Measurements from ENCODE around the gene PLA2G2F. TPM values are rescaled to one million over a fixed set of nuclear protein-coding genes. Genes with fewer than 3 reads are reported as not detected.

Gene PLA2G2F
- total and polyA plus RNA-seq, 10 of the 15 experiments (the other 5 are each of a cell fraction or from before 2014, with no cell fraction given): 0.03 TPM; not detected in 9

DNA sequence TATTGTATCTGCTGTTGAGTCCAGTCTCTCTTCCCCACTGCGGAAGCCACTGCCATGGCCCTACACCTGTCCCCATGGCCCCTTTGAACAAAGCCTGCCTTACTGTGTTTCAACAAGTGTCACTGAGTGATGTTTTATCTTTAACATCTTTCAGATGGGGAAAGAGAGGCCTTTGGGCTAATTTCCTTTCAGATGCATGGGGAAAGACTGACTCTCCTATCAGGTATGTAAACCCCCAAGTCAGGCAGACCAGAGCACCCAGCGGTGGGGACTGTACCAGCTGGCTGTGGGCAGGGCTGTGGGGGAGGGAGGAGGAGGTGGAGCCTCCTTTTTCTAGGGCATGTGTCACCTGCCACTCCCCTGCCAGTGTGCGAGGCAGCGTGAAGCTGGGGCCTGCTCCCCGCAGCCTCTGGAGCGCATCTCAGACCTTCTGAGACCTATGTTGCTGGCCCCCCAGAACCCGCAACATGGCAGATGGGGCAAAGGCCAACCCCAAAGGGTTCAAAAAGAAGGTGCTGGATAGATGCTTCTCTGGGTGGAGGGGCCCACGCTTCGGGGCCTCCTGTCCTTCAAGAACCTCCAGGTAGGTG is at the start of gene PLA2G2F (continued):
- TF ChIP-seq, protein P1, sequence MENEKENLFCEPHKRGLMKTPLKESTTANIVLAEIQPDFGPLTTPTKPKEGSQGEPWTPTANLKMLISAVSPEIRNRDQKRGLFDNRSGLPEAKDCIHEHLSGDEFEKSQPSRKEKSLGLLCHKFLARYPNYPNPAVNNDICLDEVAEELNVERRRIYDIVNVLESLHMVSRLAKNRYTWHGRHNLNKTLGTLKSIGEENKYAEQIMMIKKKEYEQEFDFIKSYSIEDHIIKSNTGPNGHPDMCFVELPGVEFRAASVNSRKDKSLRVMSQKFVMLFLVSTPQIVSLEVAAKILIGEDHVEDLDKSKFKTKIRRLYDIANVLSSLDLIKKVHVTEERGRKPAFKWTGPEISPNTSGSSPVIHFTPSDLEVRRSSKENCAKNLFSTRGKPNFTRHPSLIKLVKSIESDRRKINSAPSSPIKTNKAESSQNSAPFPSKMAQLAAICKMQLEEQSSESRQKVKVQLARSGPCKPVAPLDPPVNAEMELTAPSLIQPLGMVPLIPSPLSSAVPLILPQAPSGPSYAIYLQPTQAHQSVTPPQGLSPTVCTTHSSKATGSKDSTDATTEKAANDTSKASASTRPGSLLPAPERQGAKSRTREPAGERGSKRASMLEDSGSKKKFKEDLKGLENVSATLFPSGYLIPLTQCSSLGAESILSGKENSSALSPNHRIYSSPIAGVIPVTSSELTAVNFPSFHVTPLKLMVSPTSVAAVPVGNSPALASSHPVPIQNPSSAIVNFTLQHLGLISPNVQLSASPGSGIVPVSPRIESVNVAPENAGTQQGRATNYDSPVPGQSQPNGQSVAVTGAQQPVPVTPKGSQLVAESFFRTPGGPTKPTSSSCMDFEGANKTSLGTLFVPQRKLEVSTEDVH (IDR thresholded peaks at IDR 0.05; ENCODE audit: low read depth, partially characterized antibody): no peak
- TF ChIP-seq NFIC (IDR thresholded peaks at IDR 0.05; ENCODE audit: low read depth, low read length): no peak
- TF ChIP-seq BCL11A (IDR thresholded peaks at IDR 0.05; ENCODE audit: low read depth, low read length): no peak
- TF ChIP-seq, protein P2, sequence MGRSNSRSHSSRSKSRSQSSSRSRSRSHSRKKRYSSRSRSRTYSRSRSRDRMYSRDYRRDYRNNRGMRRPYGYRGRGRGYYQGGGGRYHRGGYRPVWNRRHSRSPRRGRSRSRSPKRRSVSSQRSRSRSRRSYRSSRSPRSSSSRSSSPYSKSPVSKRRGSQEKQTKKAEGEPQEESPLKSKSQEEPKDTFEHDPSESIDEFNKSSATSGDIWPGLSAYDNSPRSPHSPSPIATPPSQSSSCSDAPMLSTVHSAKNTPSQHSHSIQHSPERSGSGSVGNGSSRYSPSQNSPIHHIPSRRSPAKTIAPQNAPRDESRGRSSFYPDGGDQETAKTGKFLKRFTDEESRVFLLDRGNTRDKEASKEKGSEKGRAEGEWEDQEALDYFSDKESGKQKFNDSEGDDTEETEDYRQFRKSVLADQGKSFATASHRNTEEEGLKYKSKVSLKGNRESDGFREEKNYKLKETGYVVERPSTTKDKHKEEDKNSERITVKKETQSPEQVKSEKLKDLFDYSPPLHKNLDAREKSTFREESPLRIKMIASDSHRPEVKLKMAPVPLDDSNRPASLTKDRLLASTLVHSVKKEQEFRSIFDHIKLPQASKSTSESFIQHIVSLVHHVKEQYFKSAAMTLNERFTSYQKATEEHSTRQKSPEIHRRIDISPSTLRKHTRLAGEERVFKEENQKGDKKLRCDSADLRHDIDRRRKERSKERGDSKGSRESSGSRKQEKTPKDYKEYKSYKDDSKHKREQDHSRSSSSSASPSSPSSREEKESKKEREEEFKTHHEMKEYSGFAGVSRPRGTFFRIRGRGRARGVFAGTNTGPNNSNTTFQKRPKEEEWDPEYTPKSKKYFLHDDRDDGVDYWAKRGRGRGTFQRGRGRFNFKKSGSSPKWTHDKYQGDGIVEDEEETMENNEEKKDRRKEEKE (IDR thresholded peaks at IDR 0.05): no peak

DNA sequence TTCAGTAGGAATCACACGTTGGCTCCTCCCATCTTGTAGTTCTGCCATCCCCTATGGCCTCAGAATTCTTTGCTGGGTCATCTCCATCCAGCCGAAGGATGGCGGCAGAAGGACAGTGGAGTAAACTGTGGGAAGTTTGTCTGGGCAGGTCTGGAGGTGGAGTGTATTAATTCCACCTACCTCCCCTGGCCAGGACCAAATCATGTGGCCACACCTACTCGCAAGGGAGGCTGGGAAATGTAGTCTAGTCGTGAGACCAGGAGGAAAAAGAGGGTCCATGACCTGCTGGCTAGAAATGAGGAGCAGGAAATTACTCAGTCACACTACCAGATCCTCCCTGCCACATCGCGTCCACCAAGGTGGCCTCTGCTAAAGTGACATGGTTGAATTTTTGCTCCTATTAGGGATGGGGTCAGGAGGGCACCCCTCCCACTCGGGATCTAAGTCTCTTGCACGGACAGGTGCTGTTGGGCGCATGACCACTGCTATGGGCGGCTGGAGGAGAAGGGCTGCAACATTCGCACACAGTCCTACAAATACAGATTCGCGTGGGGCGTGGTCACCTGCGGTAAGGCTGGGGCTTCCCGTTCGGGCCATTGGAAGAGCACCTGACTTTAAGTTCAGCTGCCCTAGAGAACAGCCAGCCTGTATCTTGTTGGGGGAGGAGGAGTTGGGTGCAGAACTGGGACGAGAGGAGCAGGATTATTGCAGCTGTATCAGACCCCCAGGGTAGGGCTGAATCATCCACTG is 49.6 kb upstream of the PLA2G2F start:
- no peak for DNase-seq (ENCODE audit: low read depth, low spot score)
- Histone ChIP-seq H3K27ac (ENCODE audit: control insufficient read depth, insufficient read depth) (no peak overlapping the region), H3K27me3 (replicated peaks in 1 of 2; ENCODE audit: control insufficient read depth in 2 of 2, insufficient read depth in 2 of 2, low read length in 1 of 2) (no peaks in the 10 kb centered on the region; a peak in 2 of 4 replicates), H3K4me2 (ENCODE audit: control insufficient read depth, insufficient read depth) (no peak overlapping the region), H3K9ac (ENCODE audit: control insufficient read depth, insufficient read depth, low read length) (no peak overlapping the region), H3K9me3 (replicated peaks; ENCODE audit: control insufficient read depth, insufficient read depth, low read length) (no peaks in the 10 kb centered on the region), H3K4me1 (ENCODE audit: control insufficient read depth, insufficient read depth, low read length) (no peaks in the 10 kb centered on the region), H4K20me1 (ENCODE audit: control insufficient read depth, insufficient read depth) (no peaks in the 10 kb centered on the region), H3K4me3 (no peak overlapping the region), H3K79me2 (ENCODE audit: control insufficient read depth, insufficient read depth, low read length) (no peaks in the 10 kb centered on the region), H2AFZ (ENCODE audit: control insufficient read depth, low read depth, low read length) (no peak overlapping the region), H3K36me3 (ENCODE audit: control insufficient read depth in 2 of 2, insufficient read depth in 2 of 2, low read length in 1 of 2) (no peaks in the 10 kb centered on the region)
- WGBS (ENCODE audit: insufficient coverage, insufficient replicate concordance, low lambda C conversion rate, missing lambda C conversion rate): 61% methylated on average over 19 of the region's 19 CpGs
- ChIA-PET CTCF (interaction anchor here (1.2 to 1.4 kb wide), 3 partner anchors 11 to 62 kb away, joined by 3 to 5 read pairs (median 3); no protein-coding TSS in a partner anchor), SMC1A (ENCODE audit: uncharacterized antibody, unreplicated experiment) (interaction anchor here (1.2 kb wide), 1 partner anchor 37 kb away, joined by 5 read pairs; no protein-coding TSS in a partner anchor), POLR2A (no interaction called here), RAD21 (ENCODE audit: unreplicated experiment) (no interaction called here)
- intact Hi-C loops (cut with micrococcal nuclease; ENCODE audit: unreplicated experiment) (no loop called here), in situ Hi-C loops (cut with MboI) (no loop called here)
- no TSS peak for BruUV-seq (replicated peaks)
- no peak for FAIRE-seq
- ATAC-seq: no peak
- no peak for TF ChIP-seq ZBED1 (IDR thresholded peaks at IDR 0.05; ENCODE audit: borderline replicate concordance)
- TF ChIP-seq HCFC1 (IDR thresholded peaks at IDR 0.05; ENCODE audit: low read length): 0 out of 2 replicates have a peak, but pooled peaks have one; percentile 39
- TF ChIP-seq ETV6 (conservative IDR thresholded peaks at IDR 0.05 in 1 of 2, IDR thresholded peaks at IDR 0.05 in 1 of 2; ENCODE audit: borderline replicate concordance in 1 of 2, low read depth in 1 of 2): no peak
- TF ChIP-seq, protein P3, sequence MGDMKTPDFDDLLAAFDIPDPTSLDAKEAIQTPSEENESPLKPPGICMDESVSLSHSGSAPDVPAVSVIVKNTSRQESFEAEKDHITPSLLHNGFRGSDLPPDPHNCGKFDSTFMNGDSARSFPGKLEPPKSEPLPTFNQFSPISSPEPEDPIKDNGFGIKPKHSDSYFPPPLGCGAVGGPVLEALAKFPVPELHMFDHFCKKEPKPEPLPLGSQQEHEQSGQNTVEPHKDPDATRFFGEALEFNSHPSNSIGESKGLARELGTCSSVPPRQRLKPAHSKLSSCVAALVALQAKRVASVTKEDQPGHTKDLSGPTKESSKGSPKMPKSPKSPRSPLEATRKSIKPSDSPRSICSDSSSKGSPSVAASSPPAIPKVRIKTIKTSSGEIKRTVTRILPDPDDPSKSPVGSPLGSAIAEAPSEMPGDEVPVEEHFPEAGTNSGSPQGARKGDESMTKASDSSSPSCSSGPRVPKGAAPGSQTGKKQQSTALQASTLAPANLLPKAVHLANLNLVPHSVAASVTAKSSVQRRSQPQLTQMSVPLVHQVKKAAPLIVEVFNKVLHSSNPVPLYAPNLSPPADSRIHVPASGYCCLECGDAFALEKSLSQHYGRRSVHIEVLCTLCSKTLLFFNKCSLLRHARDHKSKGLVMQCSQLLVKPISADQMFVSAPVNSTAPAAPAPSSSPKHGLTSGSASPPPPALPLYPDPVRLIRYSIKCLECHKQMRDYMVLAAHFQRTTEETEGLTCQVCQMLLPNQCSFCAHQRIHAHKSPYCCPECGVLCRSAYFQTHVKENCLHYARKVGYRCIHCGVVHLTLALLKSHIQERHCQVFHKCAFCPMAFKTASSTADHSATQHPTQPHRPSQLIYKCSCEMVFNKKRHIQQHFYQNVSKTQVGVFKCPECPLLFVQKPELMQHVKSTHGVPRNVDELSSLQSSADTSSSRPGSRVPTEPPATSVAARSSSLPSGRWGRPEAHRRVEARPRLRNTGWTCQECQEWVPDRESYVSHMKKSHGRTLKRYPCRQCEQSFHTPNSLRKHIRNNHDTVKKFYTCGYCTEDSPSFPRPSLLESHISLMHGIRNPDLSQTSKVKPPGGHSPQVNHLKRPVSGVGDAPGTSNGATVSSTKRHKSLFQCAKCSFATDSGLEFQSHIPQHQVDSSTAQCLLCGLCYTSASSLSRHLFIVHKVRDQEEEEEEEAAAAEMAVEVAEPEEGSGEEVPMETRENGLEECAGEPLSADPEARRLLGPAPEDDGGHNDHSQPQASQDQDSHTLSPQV (IDR thresholded peaks at IDR 0.05): no peak
- no peak for TF ChIP-seq ATF7 (IDR thresholded peaks at IDR 0.05; ENCODE audit: low read depth)
- TF ChIP-seq SIX5 (IDR thresholded peaks at IDR 0.05; ENCODE audit: low read depth, low read length, severe bottlenecking): peak; percentile 57
- TF ChIP-seq RCOR1 (conservative IDR thresholded peaks at IDR 0.05; ENCODE audit: low read depth, low read length): no peak

Measured in GM12878 (cell line).